SK-N-SH (cell line): ENCODE data around the gene PCARE. TPM values are rescaled to one million over a fixed set of nuclear protein-coding genes. Genes with fewer than 3 reads are reported as not detected.

Experiments used
- CTCF ChIA-PET: fragments of 300-600, 350-600 bp; formaldehyde crosslinking; extraction: SDS; loops from one replicate; lab custom pipeline; 2021; lab: Yijun Ruan, JAX
- POLR2A ChIA-PET: fragments of 350-600 bp; sonication (Branson Sonifier 250); formaldehyde crosslinking; extraction: SDS; loops from one replicate; lab custom pipeline; 2020; ENCODE audit warnings: antibody characterized with exemption, inconsistent platforms; lab: Yijun Ruan, JAX
- DNase-seq: peaks from one replicate; pipeline ENCODE4 v3.0.0; 2012
- H2AFZ ChIP-seq: fragments of 200-600 bp; sonication (generic); 2 replicates; pipeline ENCODE4 v1.8.1; 2016; ENCODE audit warnings: antibody characterized with exemption, mild to moderate bottlenecking, low read depth
- H3F3A ChIP-seq: fragments of 200-600 bp; sonication (generic); replicated peaks from 2 replicates; pipeline ENCODE3; 2016; ENCODE audit warnings: antibody characterized with exemption, mild to moderate bottlenecking; ENCODE audit not compliant: insufficient read depth
- H3K27ac ChIP-seq, 2 experiments: fragments of 200-500 bp in 1 of 2; fragments of 200-600 bp in 1 of 2; sonication (Bioruptor generic) in 1 of 2; sonication (generic), shearing (Covaris generic) in 1 of 2; 2 replicates each; pipeline versions ENCODE4 v1.5.1 to v1.6.1; 2014 to 2016; ENCODE audit warnings: low read depth in 2 of 2, inconsistent platforms in 1 of 2, low read length in 1 of 2, mild to moderate bottlenecking in 1 of 2, mixed read lengths in 1 of 2
- H3K27me3 ChIP-seq: fragments of 200-600 bp; sonication (generic), shearing (Covaris generic); 2 replicates; pipeline ENCODE4 v1.6.1; 2016; ENCODE audit warnings: mixed run types; ENCODE audit not compliant: insufficient read depth
- H3K36me3 ChIP-seq, 2 experiments: fragments of 200-500 bp in 1 of 2; fragments of 200-600 bp in 1 of 2; sonication (Bioruptor generic) in 1 of 2; sonication (generic) in 1 of 2; replicated peaks in 1 of 2; 2 replicates each; pipeline versions ENCODE3 to v1.5.1; 2014 to 2016; ENCODE audit warnings: low read length in 1 of 2, mild to moderate bottlenecking in 1 of 2; ENCODE audit not compliant: insufficient read depth in 2 of 2, control insufficient read depth in 1 of 2
- H3K4me1 ChIP-seq, 2 experiments: fragments of 200-500 bp in 1 of 2; fragments of 200-600 bp in 1 of 2; sonication (Bioruptor generic) in 1 of 2; sonication (generic), shearing (Covaris generic) in 1 of 2; 2 replicates each; pipeline versions ENCODE4 v1.5.1 to v1.6.1; 2014 to 2016; ENCODE audit warnings: low read depth in 1 of 2, low read length in 1 of 2, mixed run types in 1 of 2; ENCODE audit not compliant: insufficient read depth in 2 of 2, control insufficient read depth in 1 of 2
- H3K4me2 ChIP-seq: fragments of 200-600 bp; sonication (generic), shearing (Covaris generic); 2 replicates; pipeline ENCODE4 v1.6.1; 2017; ENCODE audit warnings: mixed run types
- H3K4me3 ChIP-seq, 2 experiments: fragments of 200-500 bp in 1 of 2; fragments of 200-600 bp in 1 of 2; sonication (Bioruptor generic) in 1 of 2; sonication (generic), shearing (Covaris generic) in 1 of 2; 2 replicates each; pipeline versions ENCODE4 v1.5.1 to v1.8.1; 2014 to 2016; ENCODE audit warnings: low read depth in 2 of 2, inconsistent platforms in 1 of 2, low read length in 1 of 2, mild to moderate bottlenecking in 1 of 2, mixed read lengths in 1 of 2, moderate library complexity in 1 of 2
- H3K79me2 ChIP-seq: fragments of 200-600 bp; sonication (generic); 2 replicates; pipeline ENCODE4 v1.8.1; 2017; ENCODE audit warnings: mild to moderate bottlenecking; ENCODE audit not compliant: insufficient read depth
- H3K9ac ChIP-seq: fragments of 200-600 bp; sonication (generic); 2 replicates; pipeline ENCODE4 v1.6.1; 2017; ENCODE audit warnings: mixed run types
- H3K9me2 ChIP-seq: fragments of 200-600 bp; sonication (generic); 2 replicates; pipeline ENCODE4 v1.6.1; 2017; ENCODE audit warnings: mixed run types
- H3K9me3 ChIP-seq: fragments of 200-600 bp; sonication (generic); 2 replicates; pipeline ENCODE4 v1.6.1; 2017; ENCODE audit warnings: mixed run types, mild to moderate bottlenecking, moderate library complexity
- H4K20me1 ChIP-seq: fragments of 200-600 bp; sonication (generic); 2 replicates; pipeline ENCODE4 v1.6.1; 2017; ENCODE audit warnings: mild to moderate bottlenecking, mixed run types; ENCODE audit not compliant: insufficient read depth
- ELF1 ChIP-seq: IDR thresholded peaks from 2 replicates; pipeline ENCODE4 v1.4.0; 2012
- EP300 ChIP-seq, 2 experiments: IDR thresholded peaks; 2 replicates each; pipeline versions ENCODE4 v1.4.0 to v1.6.1; 2012; ENCODE audit warnings: borderline replicate concordance in 1 of 2, low read depth in 1 of 2, low read length in 1 of 2
- EZH2phosphoT487 ChIP-seq: fragments of 200-600 bp; sonication (generic); IDR thresholded peaks from 2 replicates; pipeline ENCODE4 v1.6.1; 2017; ENCODE audit warnings: low read depth, mixed run types, mild to moderate bottlenecking, antibody characterized with exemption, moderate library complexity, borderline replicate concordance
- FOXJ3 ChIP-seq: sonication (generic); formaldehyde crosslinking; IDR thresholded peaks from 2 replicates; pipeline ENCODE4 v1.5.1; 2020; ENCODE audit warnings: mild to moderate bottlenecking, missing genetic modification reagents
- GATA2 ChIP-seq: sonication (generic); formaldehyde crosslinking; IDR thresholded peaks from 2 replicates; pipeline ENCODE4 v1.5.0; 2020; ENCODE audit warnings: mild to moderate bottlenecking, missing genetic modification reagents
- IRF3 ChIP-seq: fragments of 150-350 bp; IDR thresholded peaks from 2 replicates; pipeline ENCODE4 v1.6.1; 2016; ENCODE audit warnings: mild to moderate bottlenecking, low read depth, low read length
- JUND ChIP-seq: IDR thresholded peaks from 2 replicates; pipeline ENCODE4 v1.4.0; 2012
- MEF2A ChIP-seq: IDR thresholded peaks from 2 replicates; pipeline ENCODE4 v1.4.0; 2012; ENCODE audit warnings: low read depth, borderline replicate concordance
- NRF1 ChIP-seq: IDR thresholded peaks from 2 replicates; pipeline ENCODE4 v1.6.1; 2012; ENCODE audit warnings: low read depth, mild to moderate bottlenecking, low read length
- POLR2AphosphoS5 ChIP-seq: IDR thresholded peaks from 2 replicates; pipeline ENCODE4 v1.6.1; 2012; ENCODE audit warnings: low read depth, low read length
- RFX5 ChIP-seq: IDR thresholded peaks from 2 replicates; pipeline ENCODE4 v1.6.1; 2012; ENCODE audit warnings: mild to moderate bottlenecking, improper control_type of control experiment, low read length
- RXRA ChIP-seq: IDR thresholded peaks from 2 replicates; pipeline ENCODE4 v1.4.0; 2012; ENCODE audit warnings: low read depth, mild to moderate bottlenecking, borderline replicate concordance
- SIN3A ChIP-seq: IDR thresholded peaks from 2 replicates; pipeline ENCODE4 v1.6.1; 2012; ENCODE audit warnings: low read depth, mild to moderate bottlenecking, low read length, moderate library complexity, borderline replicate concordance
- SMC3 ChIP-seq: IDR thresholded peaks from 2 replicates; pipeline ENCODE4 v1.6.1; 2012; ENCODE audit warnings: low read depth, low read length, improper control_type of control experiment
- TEAD4 ChIP-seq: IDR thresholded peaks from 2 replicates; pipeline ENCODE4 v1.4.0; 2012; ENCODE audit warnings: mild to moderate bottlenecking, borderline replicate concordance; ENCODE audit not compliant: insufficient read depth
- whole genome bisulfite sequencing: methylation state at CpG from one replicate; pipeline ENCODE4 v1.1.6; 2017; ENCODE audit warnings: low lambda C conversion rate; 5-methylcytosine and 5-hydroxymethylcytosine counted together
- polyA plus RNA-seq, 3 experiments: library from polyadenylated mRNA; depleted of rRNA; stranded (reverse); fragments of >200 nt; gene quantifications; 2 replicates each; pipeline ENCODE4 v1.2.3, GENCODE V29; 2012
- TF ChIP-seq, protein P1 (sequence below): fragments of 200-600 bp; sonication (generic); IDR thresholded peaks from 2 replicates; pipeline ENCODE4 v1.6.1; 2017; ENCODE audit warnings: antibody characterized with exemption, mild to moderate bottlenecking, moderate library complexity
- TF ChIP-seq, protein P2 (sequence below): IDR thresholded peaks from 2 replicates; pipeline ENCODE4 v1.4.0; 2012; ENCODE audit warnings: low read depth
- TF ChIP-seq, protein P3 (sequence below): IDR thresholded peaks from 2 replicates; pipeline ENCODE4 v1.4.0; 2012; ENCODE audit warnings: low read depth, borderline replicate concordance

PCARE gene
- polyA plus RNA-seq, 1 of the 3 experiments (the other 2 are of a cell fraction): not detected

- TF ChIP-seq MEF2A: no peak
- TF ChIP-seq ELF1: no peak
- no peak for TF ChIP-seq FOXJ3 (CRISPR knock-in tag)
- no peak for TF ChIP-seq RFX5
- no peak for TF ChIP-seq TEAD4
- no peak for TF ChIP-seq EZH2phosphoT487
- TF ChIP-seq, protein P1, sequence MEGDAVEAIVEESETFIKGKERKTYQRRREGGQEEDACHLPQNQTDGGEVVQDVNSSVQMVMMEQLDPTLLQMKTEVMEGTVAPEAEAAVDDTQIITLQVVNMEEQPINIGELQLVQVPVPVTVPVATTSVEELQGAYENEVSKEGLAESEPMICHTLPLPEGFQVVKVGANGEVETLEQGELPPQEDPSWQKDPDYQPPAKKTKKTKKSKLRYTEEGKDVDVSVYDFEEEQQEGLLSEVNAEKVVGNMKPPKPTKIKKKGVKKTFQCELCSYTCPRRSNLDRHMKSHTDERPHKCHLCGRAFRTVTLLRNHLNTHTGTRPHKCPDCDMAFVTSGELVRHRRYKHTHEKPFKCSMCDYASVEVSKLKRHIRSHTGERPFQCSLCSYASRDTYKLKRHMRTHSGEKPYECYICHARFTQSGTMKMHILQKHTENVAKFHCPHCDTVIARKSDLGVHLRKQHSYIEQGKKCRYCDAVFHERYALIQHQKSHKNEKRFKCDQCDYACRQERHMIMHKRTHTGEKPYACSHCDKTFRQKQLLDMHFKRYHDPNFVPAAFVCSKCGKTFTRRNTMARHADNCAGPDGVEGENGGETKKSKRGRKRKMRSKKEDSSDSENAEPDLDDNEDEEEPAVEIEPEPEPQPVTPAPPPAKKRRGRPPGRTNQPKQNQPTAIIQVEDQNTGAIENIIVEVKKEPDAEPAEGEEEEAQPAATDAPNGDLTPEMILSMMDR: no peak
- no peak for TF ChIP-seq POLR2AphosphoS5
- TF ChIP-seq, protein P2, sequence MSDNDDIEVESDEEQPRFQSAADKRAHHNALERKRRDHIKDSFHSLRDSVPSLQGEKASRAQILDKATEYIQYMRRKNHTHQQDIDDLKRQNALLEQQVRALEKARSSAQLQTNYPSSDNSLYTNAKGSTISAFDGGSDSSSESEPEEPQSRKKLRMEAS: no peak
- no peak for TF ChIP-seq EP300 (IDR thresholded peaks at IDR 0.05; ENCODE audit: borderline replicate concordance in 1 of 2, low read depth in 1 of 2, low read length in 1 of 2)
- TF ChIP-seq SMC3: no peak
- TF ChIP-seq, all 33 proteins: peak for 0
Observed at GRCh38 chr2:29057006-29057405, 17.3 kb downstream of the PCARE start (continued).

DNA sequence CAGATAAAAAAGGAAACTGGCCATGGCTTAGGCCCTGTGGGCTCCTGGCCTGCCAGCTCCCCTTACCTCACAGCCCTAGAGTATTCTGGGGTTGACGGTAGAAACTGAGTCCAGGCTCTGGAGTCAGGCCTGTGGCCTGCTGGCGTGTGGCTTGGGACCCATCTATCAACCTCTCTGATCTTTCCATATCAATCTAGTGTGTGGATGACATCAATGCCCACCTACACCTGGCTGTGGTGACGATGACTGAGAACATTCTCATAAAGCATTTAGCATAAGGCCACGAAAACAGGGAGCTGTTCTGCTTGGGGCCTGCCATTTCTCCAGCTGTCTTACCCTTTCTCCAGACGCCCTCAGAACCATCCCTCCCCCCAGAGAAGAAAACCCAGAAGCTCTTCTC, 17.9 kb downstream of the PCARE start:
- no peak for DNase-seq
- WGBS: 72% methylated on average over 5 of the region's 5 CpGs
- Histone ChIP-seq H3K4me1 (peaks cover 0 to 47% of the 10 kb centered on the region in 2 experiments; a peak in 2 of 4 replicates), H3K4me3 (no peak overlapping the region), H4K20me1 (no peaks in the 10 kb centered on the region), H3K27me3 (peaks cover 4% of the 10 kb centered on the region; the same call in 1 of the 2 replicates), H3K9me2 (no peaks in the 10 kb centered on the region), H3K9me3 (no peaks in the 10 kb centered on the region), H3K4me2 (no peak overlapping the region), H3K36me3 (no peaks in the 10 kb centered on the region), H3K9ac (no peak overlapping the region), H3K27ac (no peak overlapping the region), H3F3A (no peaks in the 10 kb centered on the region), H3K79me2 (no peaks in the 10 kb centered on the region), H2AFZ (no peak overlapping the region)
- POLR2A ChIA-PET: no interaction called here
- CTCF ChIA-PET: no interaction called here
- TF ChIP-seq, protein P3, sequence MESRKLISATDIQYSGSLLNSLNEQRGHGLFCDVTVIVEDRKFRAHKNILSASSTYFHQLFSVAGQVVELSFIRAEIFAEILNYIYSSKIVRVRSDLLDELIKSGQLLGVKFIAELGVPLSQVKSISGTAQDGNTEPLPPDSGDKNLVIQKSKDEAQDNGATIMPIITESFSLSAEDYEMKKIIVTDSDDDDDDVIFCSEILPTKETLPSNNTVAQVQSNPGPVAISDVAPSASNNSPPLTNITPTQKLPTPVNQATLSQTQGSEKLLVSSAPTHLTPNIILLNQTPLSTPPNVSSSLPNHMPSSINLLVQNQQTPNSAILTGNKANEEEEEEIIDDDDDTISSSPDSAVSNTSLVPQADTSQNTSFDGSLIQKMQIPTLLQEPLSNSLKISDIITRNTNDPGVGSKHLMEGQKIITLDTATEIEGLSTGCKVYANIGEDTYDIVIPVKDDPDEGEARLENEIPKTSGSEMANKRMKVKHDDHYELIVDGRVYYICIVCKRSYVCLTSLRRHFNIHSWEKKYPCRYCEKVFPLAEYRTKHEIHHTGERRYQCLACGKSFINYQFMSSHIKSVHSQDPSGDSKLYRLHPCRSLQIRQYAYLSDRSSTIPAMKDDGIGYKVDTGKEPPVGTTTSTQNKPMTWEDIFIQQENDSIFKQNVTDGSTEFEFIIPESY: no peak
- no peak for TF ChIP-seq IRF3
- TF ChIP-seq SIN3A: no peak
- TF ChIP-seq RXRA: no peak
- TF ChIP-seq GATA2: no peak
- no peak for TF ChIP-seq SMC3
- no peak for TF ChIP-seq POLR2AphosphoS5
- no peak for TF ChIP-seq JUND
- no peak for TF ChIP-seq NRF1
- no peak for TF ChIP-seq EZH2phosphoT487
